Ascending aorta (tissue), 2 donors: Measurements from ENCODE around the gene RHCE. TPM values are rescaled to one million over a fixed set of nuclear protein-coding genes. Genes with fewer than 3 reads are reported as not detected.
A peak's percentile ranks its signal among the peaks of the same experiment; 100 is the strongest.
"Not testable (repeated sequence)": the region's sequence is repeated elsewhere in the genome, so short reads cannot be mapped to it uniquely, and the experiment has no call there.

Source experiments
- DNase-seq, 2 donors: peaks; one replicate each; pipeline ENCODE4 v3.0.0-alpha.2; 2019; ENCODE audit warnings: low spot score in 2 of 2
- H3K27ac ChIP-seq, 2 donors: fragments of 200-600 bp; sonication (generic); one replicate each; pipeline ENCODE4 v1.5.1; 2016 to 2017; ENCODE audit warnings: mild to moderate bottlenecking in 1 of 2
- H3K27me3 ChIP-seq: fragments of 200-600 bp; sonication (generic); one replicate; pipeline ENCODE4 v1.5.1; 2017
- H3K36me3 ChIP-seq, 2 donors: fragments of 200-600 bp; sonication (generic); one replicate each; pipeline ENCODE4 v1.5.1; 2016
- H3K4me1 ChIP-seq, 2 donors: fragments of 200-600 bp; sonication (generic); one replicate each; pipeline ENCODE4 v1.5.1; 2016 to 2017; ENCODE audit warnings: mild to moderate bottlenecking in 1 of 2
- H3K4me3 ChIP-seq, 2 donors: fragments of 200-600 bp; sonication (generic); one replicate each; pipeline ENCODE4 v1.5.1; 2016 to 2017; ENCODE audit warnings: mild to moderate bottlenecking in 1 of 2
- H3K9me3 ChIP-seq, 2 donors: fragments of 200-600 bp; sonication (generic); one replicate each; pipeline ENCODE4 v1.5.1; 2016
- intact Hi-C: fragments of 100-400 bp; cut with DNase I; formaldehyde crosslinking; loops from one replicate; pipeline ENCODE4 v1.15.1; 2023
- total RNA-seq: library from RNA; depleted of rRNA; stranded (reverse); fragments of >200 nt; gene quantifications from one replicate; pipeline ENCODE4 v1.1.0, GENCODE V29; 2016

RHCE gene
- total RNA-seq, 1 donor from 2014 or later: not detected

DNA sequence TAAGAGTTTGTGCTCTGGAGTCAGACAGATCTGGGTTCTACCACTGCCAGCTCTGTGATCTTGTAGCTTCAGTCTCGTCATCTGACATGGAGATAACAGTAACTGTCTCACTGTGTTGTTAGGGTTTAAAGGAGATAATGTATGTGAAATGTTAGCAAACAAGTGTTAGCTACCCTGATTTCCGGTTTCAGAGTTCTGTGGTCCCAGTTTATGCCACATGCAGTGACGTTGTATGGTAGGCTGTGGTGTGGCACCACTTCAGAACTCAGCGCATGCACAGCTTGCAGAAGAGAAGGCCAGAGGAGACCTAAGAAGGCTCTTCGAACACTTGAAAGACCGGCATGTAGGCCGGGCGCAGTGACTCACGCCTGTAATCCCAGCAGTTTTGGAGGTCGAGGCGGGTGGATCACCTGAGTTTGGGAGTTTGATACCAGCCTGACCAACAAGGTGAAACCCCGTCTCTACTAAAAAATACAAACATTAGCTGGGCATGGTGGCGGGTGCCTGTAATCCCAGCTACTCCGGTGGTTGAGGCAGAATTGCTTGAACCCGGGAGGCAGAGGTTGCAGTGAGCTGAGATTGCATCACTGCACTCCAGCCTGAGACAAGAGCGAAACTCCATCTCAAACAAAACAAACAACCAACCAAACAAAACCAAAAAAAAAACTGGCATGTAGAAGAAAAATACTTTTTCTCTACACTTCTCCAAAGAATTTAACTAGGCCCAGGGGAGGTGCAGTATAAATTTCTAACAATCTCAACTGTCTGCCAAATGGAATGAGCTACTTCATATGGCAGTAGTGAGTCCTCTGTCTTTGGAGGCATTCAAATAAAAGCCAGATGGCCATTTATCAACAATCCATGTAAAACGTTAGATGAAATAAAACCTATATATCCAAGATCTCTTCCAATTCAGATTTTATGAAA is 92.5 kb downstream of the RHCE start:
- H3K4me1 ChIP-seq, H3K27ac ChIP-seq, intact Hi-C loops, H3K27me3 ChIP-seq, DNase-seq, H3K4me3 ChIP-seq, H3K36me3 ChIP-seq, H3K9me3 ChIP-seq: not testable (repeated sequence)

GRCh38 chr1:25324407-25324806 is 96.2 kb downstream of the RHCE start:
- H3K27ac ChIP-seq, intact Hi-C loops, H3K4me1 ChIP-seq, DNase-seq, H3K4me3 ChIP-seq, H3K27me3 ChIP-seq, H3K36me3 ChIP-seq, H3K9me3 ChIP-seq: not testable (repeated sequence)

GRCh38 chr1:25322127-25322526 is 98.5 kb downstream of the RHCE start:
- intact Hi-C loops, H3K36me3 ChIP-seq, H3K4me1 ChIP-seq, H3K9me3 ChIP-seq, DNase-seq, H3K4me3 ChIP-seq, H3K27me3 ChIP-seq, H3K27ac ChIP-seq: not testable (repeated sequence)

GRCh38 chr1:25320314-25320938 is 100.2 kb downstream of the RHCE start:
- H3K36me3 ChIP-seq, H3K9me3 ChIP-seq, H3K4me1 ChIP-seq, DNase-seq, H3K4me3 ChIP-seq, H3K27me3 ChIP-seq, intact Hi-C loops: not testable (repeated sequence)
- H3K27ac ChIP-seq: peak overlapping the region in 1 of 2 donors; percentile 16

DNA sequence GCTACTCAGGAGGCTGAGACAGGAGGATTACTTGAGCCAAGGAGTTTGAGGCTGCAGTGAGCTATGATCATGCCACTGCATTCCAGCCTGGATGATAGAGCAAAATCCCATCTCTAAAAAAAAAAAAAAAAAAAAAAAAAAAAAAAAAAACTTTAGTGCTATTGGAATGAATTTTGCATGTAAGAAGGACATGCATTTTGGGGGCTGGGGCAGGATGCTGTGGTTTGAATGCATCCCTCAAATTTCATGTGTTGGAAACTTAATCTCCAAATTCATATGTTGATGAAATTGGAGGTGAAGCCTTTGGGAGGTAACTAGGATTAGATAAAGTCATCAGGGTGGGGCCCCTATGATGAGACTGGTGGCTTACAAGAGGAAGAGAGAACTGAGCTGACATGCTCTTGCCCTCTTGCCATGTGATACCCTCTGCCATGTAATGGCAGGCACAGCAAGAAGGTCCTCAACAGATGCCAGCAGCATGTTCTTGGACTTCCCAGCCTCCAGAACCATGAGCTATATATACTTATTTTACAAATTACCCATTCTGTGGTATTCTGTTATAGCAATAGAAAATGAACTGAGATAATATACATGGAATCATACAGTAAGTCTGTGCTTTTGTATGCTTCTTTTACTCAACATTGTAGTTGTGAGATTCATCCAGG is 107.7 kb downstream of the RHCE start:
- H3K27me3 ChIP-seq, H3K27ac ChIP-seq, H3K4me1 ChIP-seq, H3K9me3 ChIP-seq, H3K4me3 ChIP-seq, H3K36me3 ChIP-seq, DNase-seq, intact Hi-C loops: not testable (repeated sequence)

Other genes starting within 250 kb of the RHCE start
- 14.3 TPM for gene SYF2, start 188.3 kb downstream of the RHCE start, total RNA-seq
- 126 TPM for gene RSRP1, start 173.4 kb downstream of the RHCE start, total RNA-seq
- not detected for gene RHD, start 148.3 kb downstream of the RHCE start, total RNA-seq
- gene TMEM50A, start 82.5 kb downstream of the RHCE start, total RNA-seq: 143 TPM
- gene MACO1, start 10.1 kb upstream of the RHCE start, total RNA-seq: 49.2 TPM
- gene LDLRAP1, start 122.8 kb upstream of the RHCE start, total RNA-seq: 75.4 TPM
- 14.3 TPM for gene MAN1C1, start 196.0 kb upstream of the RHCE start, total RNA-seq